MCF 10A (cell line): ENCODE measurements around the gene ABCG1. TPM values are rescaled to one million over a fixed set of nuclear protein-coding genes. Genes with fewer than 3 reads are reported as not detected.
A peak's percentile ranks its signal among the peaks of the same experiment; 100 is the strongest.

Experiments
- BruUV-seq: library from RNA; stranded (reverse); fragments of 400-500 nt; replicated peaks from 2 replicates; lab custom pipeline; 2021; lab: Mats Ljungman, UMichigan
- CTCF ChIA-PET: fragments of 300-600 bp; sonication (Branson Sonifier 250); formaldehyde crosslinking; extraction: SDS; loops from one replicate; lab custom pipeline; 2021; ENCODE audit warnings: antibody characterized with exemption, inconsistent platforms; lab: Yijun Ruan, JAX
- POLR2A ChIA-PET: fragments of 300-600, 350-650 bp; sonication (Branson Sonifier 250); formaldehyde crosslinking; extraction: SDS; loops from one replicate; lab custom pipeline; 2020; ENCODE audit warnings: antibody characterized with exemption, inconsistent platforms; lab: Yijun Ruan, JAX
- DNase-seq: peaks from one replicate; pipeline ENCODE4 v3.0.0-alpha.2; 2018; ENCODE audit not compliant: unreplicated experiment
- H3K27ac Mint-ChIP-seq: one replicate; pipeline ENCODE4 v1.8.0; 2022; ENCODE audit warnings: mild to moderate bottlenecking, low read depth, mixed read lengths; ENCODE audit not compliant: unreplicated experiment
- H3K27me3 Mint-ChIP-seq: one replicate; pipeline ENCODE4 v1.8.0; 2022; ENCODE audit warnings: mixed read lengths; ENCODE audit not compliant: insufficient read depth, unreplicated experiment
- H3K36me3 Mint-ChIP-seq: one replicate; pipeline ENCODE4 v1.8.0; 2022; ENCODE audit warnings: mild to moderate bottlenecking, moderate library complexity, mixed read lengths; ENCODE audit not compliant: insufficient read depth, unreplicated experiment
- H3K4me1 Mint-ChIP-seq: one replicate; pipeline ENCODE4 v1.8.0; 2022; ENCODE audit warnings: mixed read lengths; ENCODE audit not compliant: insufficient read depth, unreplicated experiment
- H3K4me3 Mint-ChIP-seq: one replicate; pipeline ENCODE4 v1.8.0; 2022; ENCODE audit warnings: mild to moderate bottlenecking, moderate library complexity, mixed read lengths; ENCODE audit not compliant: unreplicated experiment
- H3K9me3 Mint-ChIP-seq: one replicate; pipeline ENCODE4 v1.8.0; 2022; ENCODE audit warnings: mixed read lengths; ENCODE audit not compliant: unreplicated experiment
- CTCF ChIP-seq: fragments of 200-600 bp; IDR thresholded peaks from one replicate; pipeline ENCODE4 v1.8.0; 2022; ENCODE audit warnings: antibody characterized with exemption, mild to moderate bottlenecking; ENCODE audit not compliant: unreplicated experiment
- intact Hi-C: fragments of 100-400 bp; cut with micrococcal nuclease; formaldehyde crosslinking; loops from 2 replicates; pipeline ENCODE4 v1.14.1; 2022
- total RNA-seq: library from RNA; stranded (reverse); gene quantifications from 2 replicates; pipeline ENCODE4 v1.2.3, GENCODE V29; 2022

The ABCG1 gene
- total RNA-seq, 1 experiment from 2014 or later: 25.5 TPM

- no peaks in the 10 kb centered on the region for H3K36me3 Mint-ChIP-seq
- H3K4me1 Mint-ChIP-seq: peaks cover 44% of the 10 kb centered on the region
- H3K9me3 Mint-ChIP-seq: no peaks in the 10 kb centered on the region
- ChIA-PET CTCF (interaction anchor here (1.0 to 2.4 kb wide), 2 partner anchors 18 to 28 kb away, joined by 3 to 6 read pairs; no protein-coding TSS in a partner anchor), POLR2A (interaction anchor here (0.6 to 4.1 kb wide), 6 partner anchors 9 to 577 kb away, joined by 3 to 20 read pairs (median 4); partner anchors contain the start of gene ABCG1)
- H3K27me3 Mint-ChIP-seq: no peaks in the 10 kb centered on the region
- no peak for DNase-seq
- intact Hi-C loops: no loop called here
- no peak for TF ChIP-seq CTCF
- H3K4me3 Mint-ChIP-seq: no peak overlapping the region
- no TSS peak for BruUV-seq
- H3K27ac Mint-ChIP-seq: peak overlapping the region; percentile 23
Observed at GRCh38 chr21:42191696-42192595, 27.0 kb upstream of the ABCG1 start.

DNA sequence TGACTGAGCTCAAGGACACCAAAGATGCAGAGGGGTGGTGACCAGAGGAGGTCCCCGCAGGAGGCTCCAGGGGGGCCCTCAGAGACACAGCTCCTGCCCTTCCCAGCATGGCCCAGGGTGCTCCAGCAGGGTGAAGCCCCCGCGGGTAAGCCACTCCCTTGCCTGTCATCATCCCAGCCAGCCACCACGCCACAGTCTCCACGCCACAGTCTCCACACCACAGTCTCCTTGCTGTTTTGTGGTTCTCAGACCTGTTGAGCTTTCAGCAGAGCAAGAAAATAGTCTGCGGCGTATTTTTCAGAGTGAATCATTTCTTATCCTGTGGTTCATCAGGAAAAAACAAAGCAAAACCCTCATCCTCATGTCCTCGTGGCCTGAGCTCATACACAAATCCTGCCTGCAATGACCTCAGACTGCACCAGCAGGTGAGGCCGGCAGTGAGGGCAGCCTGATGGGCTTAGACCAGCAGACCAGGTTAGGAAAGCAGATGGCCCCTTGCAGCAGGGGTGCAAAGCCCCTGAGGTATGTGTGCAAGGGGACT, 25.7 kb upstream of the ABCG1 start:
- H3K9me3 Mint-ChIP-seq: no peaks in the 10 kb centered on the region
- no peak for TF ChIP-seq CTCF
- DNase-seq: no peak
- H3K4me3 Mint-ChIP-seq: no peak overlapping the region
- POLR2A ChIA-PET: interaction anchor here (0.8 to 4.1 kb wide), 5 partner anchors 8 to 41 kb away, joined by 3 to 20 read pairs (median 4); partner anchors contain the start of gene ABCG1
- CTCF ChIA-PET: interaction anchor here (0.8 to 2.4 kb wide), 2 partner anchors 11 to 19 kb away, joined by 3 to 6 read pairs; no protein-coding TSS in a partner anchor
- H3K4me1 Mint-ChIP-seq: peaks cover 44% of the 10 kb centered on the region
- BruUV-seq: no TSS peak
- intact Hi-C loops: no loop called here
- H3K27me3 Mint-ChIP-seq: no peaks in the 10 kb centered on the region
- no peak overlapping the region for H3K27ac Mint-ChIP-seq
- no peaks in the 10 kb centered on the region for H3K36me3 Mint-ChIP-seq

- no peaks in the 10 kb centered on the region for H3K27me3 Mint-ChIP-seq
- TF ChIP-seq CTCF: no peak
- peaks cover 44% of the 10 kb centered on the region for H3K4me1 Mint-ChIP-seq
- intact Hi-C loops: no loop called here
- CTCF ChIA-PET: interaction anchor here (0.8 to 2.4 kb wide), 2 partner anchors 11 to 20 kb away, joined by 3 to 6 read pairs; no protein-coding TSS in a partner anchor
- H3K9me3 Mint-ChIP-seq: no peaks in the 10 kb centered on the region
- DNase-seq: peak; percentile 51
- H3K27ac Mint-ChIP-seq: no peak overlapping the region
- H3K36me3 Mint-ChIP-seq: no peaks in the 10 kb centered on the region
- POLR2A ChIA-PET: interaction anchor here (0.6 to 4.1 kb wide), 4 partner anchors 22 to 299 kb away, joined by 3 to 20 read pairs (median 9); partner anchors contain the start of gene ABCG1
- no TSS peak for BruUV-seq
- no peak overlapping the region for H3K4me3 Mint-ChIP-seq
Observed at GRCh38 chr21:42193721-42194120, 25.2 kb upstream of the ABCG1 start.

DNA sequence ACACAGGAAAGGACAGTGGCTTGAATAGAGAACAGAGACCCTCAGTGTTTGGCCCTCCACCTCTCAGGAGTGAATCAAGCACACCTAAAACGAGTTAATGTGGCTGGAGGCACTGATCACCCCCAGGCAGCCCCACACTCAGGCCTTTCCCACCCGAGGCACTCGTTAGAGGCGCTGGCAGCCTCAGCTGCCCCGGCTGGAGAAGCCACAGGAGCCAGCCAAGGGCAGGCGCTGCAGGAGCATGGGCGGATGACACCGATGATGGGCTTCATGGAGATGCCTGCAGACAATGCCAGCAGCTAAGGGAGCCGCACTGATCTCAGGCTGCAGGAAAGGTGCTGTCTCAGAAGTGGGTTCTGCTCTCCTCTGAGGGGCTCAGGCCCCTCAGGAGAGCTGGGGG, 24.1 kb upstream of the ABCG1 start:
- Mint-ChIP-seq H3K9me3 (no peaks in the 10 kb centered on the region), H3K27me3 (no peaks in the 10 kb centered on the region), H3K4me1 (peaks cover 47% of the 10 kb centered on the region), H3K4me3 (no peak overlapping the region), H3K36me3 (no peaks in the 10 kb centered on the region), H3K27ac (peak overlapping the region; percentile 75)
- CTCF ChIA-PET: interaction anchor here (0.6 kb wide), 1 partner anchor 319 kb away, joined by 3 read pairs; no protein-coding TSS in a partner anchor
- DNase-seq: no peak
- intact Hi-C loops: no loop called here
- no peak for TF ChIP-seq CTCF
- BruUV-seq: no TSS peak
- POLR2A ChIA-PET: interaction anchor here (0.6 to 4.1 kb wide), 4 partner anchors 24 to 52 kb away, joined by 3 to 20 read pairs (median 6); partner anchors contain the start of gene ABCG1
